OCI-LY7 (cell line): ENCODE measurements around the gene ARL3. TPM values are rescaled to one million over a fixed set of nuclear protein-coding genes. Genes with fewer than 3 reads are reported as not detected.

ENCODE experiments used
- BruUV-seq: library from RNA; stranded (reverse); fragments of 400-500 nt; replicated peaks from 2 replicates; lab custom pipeline; 2021; lab: Mats Ljungman, UMichigan
- CTCF ChIA-PET: fragments of 300-600 bp; sonication (Branson Sonifier 250); formaldehyde crosslinking; loops from one replicate; lab custom pipeline; 2022; ENCODE audit warnings: antibody characterized with exemption; ENCODE audit not compliant: unreplicated experiment; lab: Charles Lee
- POLR2A ChIA-PET: fragments of 300-600 bp; sonication (Branson Sonifier 250); formaldehyde crosslinking; loops from one replicate; lab custom pipeline; 2022; ENCODE audit warnings: antibody characterized with exemption; lab: Charles Lee
- DNase-seq: peaks from one replicate; pipeline ENCODE4 v3.0.0-alpha.2; 2015; ENCODE audit warnings: low spot score
- H2AFZ ChIP-seq: fragments of 200-600 bp; sonication (generic), shearing (Covaris generic); 2 replicates; pipeline ENCODE4 v1.6.1; 2014; ENCODE audit warnings: mild to moderate bottlenecking, antibody characterized with exemption, low read length, moderate library complexity
- H3K27ac ChIP-seq: fragments of 200-600 bp; sonication (generic); 2 replicates; pipeline ENCODE4 v1.5.1; 2014; ENCODE audit warnings: mixed run types, low read depth, mild to moderate bottlenecking, moderate library complexity, low read length, inconsistent platforms; ENCODE audit not compliant: poor library complexity, severe bottlenecking
- H3K36me3 ChIP-seq: fragments of 200-600 bp; sonication (generic); 2 replicates; pipeline ENCODE4 v1.6.1; 2014; ENCODE audit warnings: mild to moderate bottlenecking, antibody characterized with exemption, low read length, moderate library complexity, mixed read lengths; ENCODE audit not compliant: insufficient read depth
- H3K4me1 ChIP-seq: fragments of 200-600 bp; sonication (generic); 2 replicates; pipeline ENCODE4 v1.5.1; 2014; ENCODE audit warnings: mild to moderate bottlenecking, low read length; ENCODE audit not compliant: insufficient read depth, poor library complexity, severe bottlenecking
- H3K4me2 ChIP-seq: fragments of 200-600 bp; sonication (generic); 2 replicates; pipeline ENCODE4 v1.6.1; 2014; ENCODE audit warnings: mild to moderate bottlenecking, low read length
- H3K4me3 ChIP-seq: fragments of 200-600 bp; sonication (generic); 2 replicates; pipeline ENCODE4 v1.5.1; 2014; ENCODE audit warnings: mild to moderate bottlenecking, low read depth, low read length; ENCODE audit not compliant: poor library complexity, severe bottlenecking
- H3K79me2 ChIP-seq: fragments of 200-600 bp; sonication (generic); 2 replicates; pipeline ENCODE4 v1.6.1; 2016; ENCODE audit warnings: low read depth, mild to moderate bottlenecking, low read length, moderate library complexity, mixed read lengths; ENCODE audit not compliant: insufficient read depth
- H3K9me2 ChIP-seq: fragments of 200-600 bp; sonication (generic); 2 replicates; pipeline ENCODE4 v1.6.1; 2016; ENCODE audit warnings: mild to moderate bottlenecking, low read length, mixed read lengths; ENCODE audit not compliant: insufficient read depth
- H3K9me3 ChIP-seq: fragments of 200-600 bp; sonication (generic); 2 replicates; pipeline ENCODE4 v1.6.1; 2014; ENCODE audit warnings: mild to moderate bottlenecking, mixed run types, low read length, mixed read lengths
- H4K20me1 ChIP-seq: fragments of 200-600 bp; sonication (generic); 2 replicates; pipeline ENCODE4 v1.6.1; 2014; ENCODE audit warnings: mild to moderate bottlenecking, antibody characterized with exemption, low read length, moderate library complexity, mixed read lengths; ENCODE audit not compliant: insufficient read depth
- CTCF ChIP-seq: fragments of 200-600 bp; sonication (generic); conservative IDR thresholded peaks from 2 replicates; pipeline ENCODE4 v1.5.1; 2014; ENCODE audit warnings: mild to moderate bottlenecking, antibody characterized with exemption, low read length, moderate library complexity, mixed read lengths
- EZH2phosphoT487 ChIP-seq: fragments of 200-600 bp; sonication (generic); IDR thresholded peaks from 2 replicates; pipeline ENCODE4 v1.6.1; 2018; ENCODE audit warnings: low read depth, borderline replicate concordance, mild to moderate bottlenecking, mixed run types, antibody characterized with exemption, low read length, moderate library complexity, mixed read lengths
- intact Hi-C: fragments of 100-400 bp; cut with micrococcal nuclease; formaldehyde crosslinking; loops from one replicate; pipeline ENCODE4 v1.10.0; 2022; ENCODE audit not compliant: unreplicated experiment
- total RNA-seq, 2 experiments: library from RNA; depleted of rRNA in 1 of 2; stranded (reverse); fragments of >200 nt in 1 of 2; shearing (Covaris generic) in 1 of 2; gene quantifications; 2 replicates each; pipeline ENCODE4 v1.2.3, GENCODE V29; 2014 to 2022

Gene ARL3
- total RNA-seq, 2 experiments from 2014 or later = 7.3 to 11.7 TPM

GRCh38 chr10:102741726-102742237, 27.6 kb upstream of the ARL3 start:
- ChIA-PET POLR2A (interaction anchor here (0.6 to 1.2 kb wide), 3 partner anchors 27 to 497 kb away, joined by 3 to 5 read pairs (median 3); partner anchors contain the start of gene SFXN2), CTCF (no interaction called here)
- DNase-seq = no peak
- no peaks in the 10 kb centered on the region; the same call in 1 of the 2 replicates for H4K20me1 ChIP-seq
- peaks cover 29% of the 10 kb centered on the region for H3K4me1 ChIP-seq
- peaks cover 11% of the 10 kb centered on the region for H3K36me3 ChIP-seq
- H3K9me2 ChIP-seq = no peaks in the 10 kb centered on the region
- TF ChIP-seq EZH2phosphoT487 (no peak), CTCF (no peak)
- no TSS peak for BruUV-seq
- no peak overlapping the region for H2AFZ ChIP-seq
- no peak overlapping the region for H3K27ac ChIP-seq
- H3K79me2 ChIP-seq = peaks cover 27% of the 10 kb centered on the region
- no peak overlapping the region for H3K4me3 ChIP-seq
- H3K9me3 ChIP-seq = no peaks in the 10 kb centered on the region
- intact Hi-C loops = loop anchor here (2.0 kb wide), 1 partner anchor 27 kb away; the partner anchor contains the start of genes ARL3 and SFXN2
- H3K4me2 ChIP-seq = no peak overlapping the region

DNA sequence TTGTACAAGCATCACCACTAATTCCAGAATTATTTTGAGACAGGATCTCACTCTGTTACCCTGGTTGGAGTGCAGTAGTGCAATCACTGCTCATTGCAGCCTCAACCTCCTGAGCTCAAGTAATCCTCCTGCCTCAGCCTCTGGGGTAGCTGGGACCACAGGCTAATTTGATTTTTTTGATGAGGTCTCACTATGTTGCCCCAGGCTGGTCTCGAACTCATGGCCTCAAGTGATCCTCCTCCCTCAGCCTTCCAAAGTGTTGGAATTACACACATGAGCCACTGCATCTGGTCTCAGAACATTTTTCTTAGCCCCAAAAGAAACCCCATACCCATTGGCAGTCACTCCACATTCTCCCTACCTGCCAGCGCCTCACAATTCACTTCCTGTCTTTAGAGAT, 26.0 kb upstream of the ARL3 start:
- H3K79me2 ChIP-seq = peaks cover 13% of the 10 kb centered on the region
- intact Hi-C loops = no loop called here
- no peaks in the 10 kb centered on the region for H3K9me2 ChIP-seq
- no peak for DNase-seq
- no peak overlapping the region for H3K4me2 ChIP-seq
- H3K9me3 ChIP-seq = no peaks in the 10 kb centered on the region
- H3K4me3 ChIP-seq = no peak overlapping the region
- no peak overlapping the region for H2AFZ ChIP-seq
- no TSS peak for BruUV-seq
- TF ChIP-seq EZH2phosphoT487 (no peak), CTCF (no peak)
- H3K4me1 ChIP-seq = peaks cover 19% of the 10 kb centered on the region
- CTCF ChIA-PET = no interaction called here
- peaks cover 11% of the 10 kb centered on the region for H3K36me3 ChIP-seq
- H4K20me1 ChIP-seq = no peaks in the 10 kb centered on the region; the same call in 1 of the 2 replicates
- no peak overlapping the region for H3K27ac ChIP-seq
- POLR2A ChIA-PET = interaction anchor here (0.6 kb wide), 1 partner anchor 435 kb away, joined by 3 read pairs; no protein-coding TSS in a partner anchor

- H3K27ac ChIP-seq = peak overlapping the region; percentile 14
- no peaks in the 10 kb centered on the region for H3K9me3 ChIP-seq
- ChIA-PET CTCF (no interaction called here), POLR2A (interaction anchor here (1.4 kb wide), 1 partner anchor 23 kb away, joined by 5 read pairs; no protein-coding TSS in a partner anchor)
- H3K9me2 ChIP-seq = no peaks in the 10 kb centered on the region
- DNase-seq = no peak
- no peak overlapping the region for H3K4me2 ChIP-seq
- peaks cover 20% of the 10 kb centered on the region for H3K36me3 ChIP-seq
- BruUV-seq = TSS peak; percentile 44
- H3K4me1 ChIP-seq = peaks cover 11% of the 10 kb centered on the region
- H3K79me2 ChIP-seq = no peaks in the 10 kb centered on the region; the same call in 1 of the 2 replicates
- intact Hi-C loops = no loop called here
- no peaks in the 10 kb centered on the region for H4K20me1 ChIP-seq
- H3K4me3 ChIP-seq = no peak overlapping the region
- no peak for TF ChIP-seq EZH2phosphoT487
- no peak for TF ChIP-seq CTCF
- H2AFZ ChIP-seq = no peak overlapping the region
Observed at GRCh38 chr10:102738692-102739121, 24.5 kb upstream of the ARL3 start.
